NT2/D1 (cell line): ENCODE data around the gene NR2E1.

Source experiments
- SUZ12 ChIP-seq: IDR thresholded peaks from 2 replicates; pipeline ENCODE4 v1.6.1; 2011; ENCODE audit not compliant: insufficient read length, insufficient read depth; ENCODE audit errors: extremely low read depth
- ZNF274 ChIP-seq: IDR thresholded peaks from 2 replicates; pipeline ENCODE4 v1.6.1; 2011; ENCODE audit warnings: mild to moderate bottlenecking, low read depth, low read length

DNA sequence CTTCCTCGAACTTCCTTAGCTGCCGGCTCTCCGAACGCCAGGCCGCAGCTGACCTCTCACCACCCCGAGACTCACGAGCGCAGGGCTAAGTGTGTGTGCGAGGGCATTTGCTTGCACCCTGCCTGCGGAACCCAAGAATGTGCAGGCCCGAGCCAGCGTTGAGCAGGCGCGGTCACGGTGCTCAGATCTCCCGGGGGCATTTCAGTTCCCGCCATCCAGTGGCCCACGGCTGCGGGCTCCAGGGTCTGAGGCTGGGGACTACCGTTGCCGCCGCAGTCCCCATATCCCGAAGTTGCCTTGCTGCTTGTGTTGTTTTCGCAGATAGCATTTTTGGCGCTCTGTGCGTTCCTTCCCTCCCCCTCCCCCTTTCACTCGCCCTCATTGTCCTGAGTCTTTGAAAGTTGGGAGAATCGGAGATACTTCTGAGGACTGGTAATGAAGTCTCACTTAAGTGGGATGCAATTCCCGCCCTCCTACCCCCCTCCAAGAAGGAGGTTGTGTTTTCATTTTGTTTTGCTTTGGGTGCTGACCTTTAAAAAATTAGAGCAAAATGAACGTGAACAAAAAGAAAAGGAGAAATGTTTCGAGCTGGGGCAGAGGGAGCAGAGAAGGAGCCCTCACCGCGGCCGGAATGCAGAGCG is 1.7 kb downstream of the NR2E1 start:
- TF ChIP-seq SUZ12 (no peak), ZNF274 (no peak)
